ENCODE results near the gene ASPHD2.

ASPHD2 gene

DNA sequence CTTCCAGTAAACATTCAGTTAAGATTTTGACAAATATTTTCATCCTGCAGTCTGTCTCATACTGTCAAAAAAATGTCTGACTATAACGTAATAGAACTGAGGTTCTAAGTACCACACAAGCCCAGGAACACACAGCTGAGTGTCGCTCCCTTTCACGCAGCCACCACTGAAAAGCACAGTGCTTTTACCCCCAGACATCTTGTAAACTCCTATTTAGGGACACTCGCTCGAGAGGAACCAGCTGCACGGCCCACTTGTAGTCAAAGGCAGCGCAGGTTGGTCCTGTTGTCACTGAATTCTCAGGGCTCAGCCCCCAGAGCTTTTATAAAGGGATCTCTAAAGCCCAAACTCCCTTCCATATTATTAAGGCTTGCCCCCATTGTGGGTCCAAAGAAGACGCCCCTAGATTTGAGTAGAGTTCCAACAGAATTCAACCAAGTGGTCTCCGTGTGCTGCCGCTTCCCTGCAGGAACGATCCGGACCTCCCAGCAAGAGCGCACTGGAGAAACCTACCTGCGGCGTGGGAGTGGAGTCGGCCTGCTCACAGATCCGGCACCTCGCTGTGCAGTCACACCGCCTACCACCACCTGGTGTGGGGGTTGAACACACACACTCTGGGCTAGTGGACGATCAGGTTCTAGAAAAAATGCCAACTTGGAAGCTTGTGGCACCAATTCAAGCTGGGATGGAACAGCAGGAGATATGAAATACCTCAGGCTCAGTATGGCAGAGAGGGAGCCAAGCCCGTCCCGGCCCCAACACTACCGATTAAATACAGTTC is 23.4 kb downstream of the ASPHD2 start:
- Mint-ChIP-seq H3K27me3 (ENCODE audit: low read depth) (no peaks in the 10 kb centered on the region), H3K9me3 (no peaks in the 10 kb centered on the region), H3K36me3 (ENCODE audit: low read depth) (peaks cover 44% of the 10 kb centered on the region), H3K27ac (no peak overlapping the region), H3K4me3 (no peak overlapping the region), H3K4me1 (no peaks in the 10 kb centered on the region)
- TF ChIP-seq, protein P1, sequence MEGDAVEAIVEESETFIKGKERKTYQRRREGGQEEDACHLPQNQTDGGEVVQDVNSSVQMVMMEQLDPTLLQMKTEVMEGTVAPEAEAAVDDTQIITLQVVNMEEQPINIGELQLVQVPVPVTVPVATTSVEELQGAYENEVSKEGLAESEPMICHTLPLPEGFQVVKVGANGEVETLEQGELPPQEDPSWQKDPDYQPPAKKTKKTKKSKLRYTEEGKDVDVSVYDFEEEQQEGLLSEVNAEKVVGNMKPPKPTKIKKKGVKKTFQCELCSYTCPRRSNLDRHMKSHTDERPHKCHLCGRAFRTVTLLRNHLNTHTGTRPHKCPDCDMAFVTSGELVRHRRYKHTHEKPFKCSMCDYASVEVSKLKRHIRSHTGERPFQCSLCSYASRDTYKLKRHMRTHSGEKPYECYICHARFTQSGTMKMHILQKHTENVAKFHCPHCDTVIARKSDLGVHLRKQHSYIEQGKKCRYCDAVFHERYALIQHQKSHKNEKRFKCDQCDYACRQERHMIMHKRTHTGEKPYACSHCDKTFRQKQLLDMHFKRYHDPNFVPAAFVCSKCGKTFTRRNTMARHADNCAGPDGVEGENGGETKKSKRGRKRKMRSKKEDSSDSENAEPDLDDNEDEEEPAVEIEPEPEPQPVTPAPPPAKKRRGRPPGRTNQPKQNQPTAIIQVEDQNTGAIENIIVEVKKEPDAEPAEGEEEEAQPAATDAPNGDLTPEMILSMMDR (IDR thresholded peaks at IDR 0.05; ENCODE audit: unreplicated experiment in 3 of 3): no peak

DNA sequence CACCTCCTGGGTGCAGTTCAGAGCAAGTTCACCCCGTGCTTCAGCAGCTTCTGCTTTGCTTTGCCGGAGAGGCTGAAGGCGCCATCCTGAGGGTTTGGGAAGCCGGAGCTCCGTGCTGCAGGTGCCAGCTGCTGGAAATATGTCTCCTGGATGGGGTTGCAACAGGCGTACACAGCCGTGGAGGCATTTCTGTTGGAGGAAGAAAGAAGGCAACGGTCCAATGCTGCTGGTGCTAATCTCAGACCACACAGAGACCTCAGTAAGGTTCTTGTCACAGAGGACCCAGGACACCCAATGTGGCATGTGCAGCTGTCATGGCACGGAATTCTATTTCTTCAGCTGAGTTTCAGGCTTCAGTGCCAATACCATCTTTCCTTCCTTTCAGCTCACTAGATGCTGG is 24.2 kb downstream of the ASPHD2 start:
- no peaks in the 10 kb centered on the region for H3K4me1 Mint-ChIP-seq
- peaks cover 49% of the 10 kb centered on the region for H3K36me3 Mint-ChIP-seq (ENCODE audit: low read depth)
- no peak overlapping the region for H3K4me3 Mint-ChIP-seq
- TF ChIP-seq, protein P1 (IDR thresholded peaks at IDR 0.05; ENCODE audit: unreplicated experiment in 3 of 3): no peak
- no peaks in the 10 kb centered on the region for H3K9me3 Mint-ChIP-seq
- H3K27me3 Mint-ChIP-seq (ENCODE audit: low read depth): no peaks in the 10 kb centered on the region
- no peak overlapping the region for H3K27ac Mint-ChIP-seq

DNA sequence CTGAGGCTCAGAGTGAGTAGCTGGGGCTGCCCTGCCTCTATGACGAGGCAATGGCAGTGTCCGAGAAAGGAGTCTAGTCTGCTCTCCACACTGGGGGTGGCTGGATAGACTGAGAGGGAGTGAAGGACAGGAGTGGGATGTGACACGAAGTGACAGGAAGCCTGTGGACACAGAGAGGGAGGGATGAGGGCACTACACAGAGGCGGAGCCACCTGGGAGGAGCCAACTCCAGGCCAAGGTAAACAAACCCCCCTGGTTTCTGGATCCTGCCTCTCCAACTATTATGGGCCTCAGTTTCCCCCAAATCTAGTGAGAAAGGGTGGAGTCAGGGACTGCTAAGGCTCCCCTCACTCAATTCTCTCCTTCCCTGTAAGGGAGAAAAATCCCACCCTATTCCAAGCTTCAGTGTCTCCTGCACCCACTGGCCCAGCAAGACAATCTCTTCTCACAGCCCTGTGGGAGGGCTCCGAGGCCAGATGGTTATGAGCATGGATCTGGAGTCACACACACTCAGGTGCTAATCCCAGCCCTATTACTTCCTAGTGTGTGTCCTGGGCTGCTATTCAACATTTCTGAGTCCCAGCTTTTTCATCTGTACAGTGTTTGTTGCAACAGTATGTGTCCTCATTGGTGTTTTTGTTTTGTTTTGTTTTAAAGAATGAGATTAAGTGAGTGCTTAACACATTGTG is 24.9 kb downstream of the ASPHD2 start:
- Mint-ChIP-seq H3K27ac (no peak overlapping the region), H3K4me1 (no peaks in the 10 kb centered on the region), H3K27me3 (ENCODE audit: low read depth) (no peaks in the 10 kb centered on the region), H3K9me3 (no peaks in the 10 kb centered on the region), H3K36me3 (ENCODE audit: low read depth) (peaks cover 53% of the 10 kb centered on the region), H3K4me3 (no peak overlapping the region)
- TF ChIP-seq, protein P1 (IDR thresholded peaks at IDR 0.05; ENCODE audit: unreplicated experiment in 3 of 3): no peak

DNA sequence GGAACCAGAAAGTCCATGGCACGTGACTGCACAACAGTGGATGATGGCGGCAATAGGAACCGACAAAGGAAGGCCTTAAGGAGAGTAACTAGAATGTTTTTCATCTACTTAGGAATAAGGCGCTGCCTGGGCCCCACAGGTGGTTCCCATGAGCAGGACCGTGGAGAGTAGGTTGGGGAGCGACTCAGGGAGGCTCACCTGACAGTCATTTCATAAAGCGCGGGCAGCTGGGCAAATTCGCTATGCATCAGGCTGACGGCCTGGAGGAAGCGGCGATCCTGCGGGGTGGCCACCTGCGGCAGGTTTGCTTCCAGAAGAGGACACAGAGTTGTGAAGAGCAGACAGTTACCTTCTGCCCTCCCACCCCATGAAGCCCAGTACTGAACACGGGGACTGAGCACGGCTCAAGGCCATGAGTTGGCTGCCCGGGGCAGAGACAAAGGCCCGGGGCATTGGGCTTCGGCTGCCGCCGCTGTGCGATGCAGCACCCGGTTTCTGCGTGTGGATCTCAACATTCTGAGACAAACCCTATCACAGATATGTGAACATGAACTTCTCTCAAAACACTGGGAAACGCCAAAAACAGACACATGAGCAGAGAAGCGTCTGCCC is 28.7 kb downstream of the ASPHD2 start:
- H3K27ac Mint-ChIP-seq: no peak overlapping the region
- peaks cover 32% of the 10 kb centered on the region for H3K36me3 Mint-ChIP-seq (ENCODE audit: low read depth)
- H3K27me3 Mint-ChIP-seq (ENCODE audit: low read depth): no peaks in the 10 kb centered on the region
- no peaks in the 10 kb centered on the region for H3K9me3 Mint-ChIP-seq
- TF ChIP-seq, protein P1 (IDR thresholded peaks at IDR 0.05; ENCODE audit: unreplicated experiment in 3 of 3): no peak
- H3K4me3 Mint-ChIP-seq: no peak overlapping the region
- H3K4me1 Mint-ChIP-seq: peaks cover 7% of the 10 kb centered on the region

DNA sequence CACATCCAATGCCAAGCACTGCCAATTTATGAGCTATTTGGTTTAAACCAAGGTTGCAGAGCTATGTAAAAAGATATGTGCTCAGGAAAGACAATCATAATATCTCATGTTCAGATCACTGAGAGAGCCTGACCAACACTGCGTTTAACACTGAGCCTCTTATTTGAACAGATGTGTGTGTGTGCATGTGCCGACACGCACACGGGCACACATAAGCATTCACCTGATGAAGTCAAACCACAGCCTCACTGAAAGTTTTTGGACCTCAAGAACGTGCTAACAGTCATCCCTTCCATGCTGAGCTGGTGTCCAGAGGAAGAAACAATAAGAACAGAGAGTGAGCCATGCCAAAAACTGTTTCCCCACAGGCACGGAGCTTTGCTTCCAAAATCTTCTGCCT is 31.1 kb downstream of the ASPHD2 start:
- H3K36me3 Mint-ChIP-seq (ENCODE audit: low read depth): peaks cover 35% of the 10 kb centered on the region
- no peaks in the 10 kb centered on the region for H3K27me3 Mint-ChIP-seq (ENCODE audit: low read depth)
- H3K4me3 Mint-ChIP-seq: no peak overlapping the region
- H3K27ac Mint-ChIP-seq: peak overlapping the region in 1 of 3 experiments; percentile 91
- H3K9me3 Mint-ChIP-seq: no peaks in the 10 kb centered on the region
- TF ChIP-seq, protein P1 (IDR thresholded peaks at IDR 0.05; ENCODE audit: unreplicated experiment in 3 of 3): no peak
- H3K4me1 Mint-ChIP-seq: peaks cover 15% of the 10 kb centered on the region

Measured in nephron (organoid).